ENCODE measurements around the gene RHEX.

- TF ChIP-seq, protein P1, sequence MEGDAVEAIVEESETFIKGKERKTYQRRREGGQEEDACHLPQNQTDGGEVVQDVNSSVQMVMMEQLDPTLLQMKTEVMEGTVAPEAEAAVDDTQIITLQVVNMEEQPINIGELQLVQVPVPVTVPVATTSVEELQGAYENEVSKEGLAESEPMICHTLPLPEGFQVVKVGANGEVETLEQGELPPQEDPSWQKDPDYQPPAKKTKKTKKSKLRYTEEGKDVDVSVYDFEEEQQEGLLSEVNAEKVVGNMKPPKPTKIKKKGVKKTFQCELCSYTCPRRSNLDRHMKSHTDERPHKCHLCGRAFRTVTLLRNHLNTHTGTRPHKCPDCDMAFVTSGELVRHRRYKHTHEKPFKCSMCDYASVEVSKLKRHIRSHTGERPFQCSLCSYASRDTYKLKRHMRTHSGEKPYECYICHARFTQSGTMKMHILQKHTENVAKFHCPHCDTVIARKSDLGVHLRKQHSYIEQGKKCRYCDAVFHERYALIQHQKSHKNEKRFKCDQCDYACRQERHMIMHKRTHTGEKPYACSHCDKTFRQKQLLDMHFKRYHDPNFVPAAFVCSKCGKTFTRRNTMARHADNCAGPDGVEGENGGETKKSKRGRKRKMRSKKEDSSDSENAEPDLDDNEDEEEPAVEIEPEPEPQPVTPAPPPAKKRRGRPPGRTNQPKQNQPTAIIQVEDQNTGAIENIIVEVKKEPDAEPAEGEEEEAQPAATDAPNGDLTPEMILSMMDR (IDR thresholded peaks at IDR 0.05), result no peak
- no peak for TF ChIP-seq EZH2phosphoT487 (IDR thresholded peaks at IDR 0.05)
Observed at GRCh38 chr1:206087091-206087490, 34.1 kb downstream of the RHEX start.

Data from neural progenitor cell (in vitro differentiated cells).